GM12891 (cell line): Measurements from ENCODE around the gene ASB16.

Experiments used
- DNase-seq: peaks from one replicate; pipeline ENCODE4 v3.0.0; 2011; ENCODE audit warnings: low spot score; ENCODE audit not compliant: insufficient read length
- FAIRE-seq: peaks from 2 replicates; lab custom pipeline; 2011; peaks lifted over from hg19 to GRCh38; lab: Jason Lieb, UNC
- PAX5 ChIP-seq: IDR thresholded peaks from 2 replicates; pipeline ENCODE4 v1.6.1; 2011; ENCODE audit warnings: low read length, moderate library complexity, mild to moderate bottlenecking; ENCODE audit not compliant: insufficient read depth, severe bottlenecking
- POLR2A ChIP-seq: IDR thresholded peaks from 2 replicates; pipeline ENCODE4 v1.6.1; 2011; ENCODE audit warnings: low read depth, low read length, control low read depth
- POLR2AphosphoS5 ChIP-seq: IDR thresholded peaks from 2 replicates; pipeline ENCODE4 v1.6.1; 2011; ENCODE audit warnings: low read depth, low read length, control low read depth
- POU2F2 ChIP-seq: IDR thresholded peaks from 2 replicates; pipeline ENCODE4 v1.6.1; 2011; ENCODE audit warnings: low read depth, mild to moderate bottlenecking, control low read depth, low read length, moderate library complexity
- SPI1 ChIP-seq: IDR thresholded peaks from 2 replicates; pipeline ENCODE4 v1.6.1; 2011; ENCODE audit warnings: low read depth, low read length, control low read depth
- TAF1 ChIP-seq: IDR thresholded peaks from 2 replicates; pipeline ENCODE4 v1.6.1; 2011; ENCODE audit warnings: low read depth, low read length, control low read depth

Gene ASB16

DNA sequence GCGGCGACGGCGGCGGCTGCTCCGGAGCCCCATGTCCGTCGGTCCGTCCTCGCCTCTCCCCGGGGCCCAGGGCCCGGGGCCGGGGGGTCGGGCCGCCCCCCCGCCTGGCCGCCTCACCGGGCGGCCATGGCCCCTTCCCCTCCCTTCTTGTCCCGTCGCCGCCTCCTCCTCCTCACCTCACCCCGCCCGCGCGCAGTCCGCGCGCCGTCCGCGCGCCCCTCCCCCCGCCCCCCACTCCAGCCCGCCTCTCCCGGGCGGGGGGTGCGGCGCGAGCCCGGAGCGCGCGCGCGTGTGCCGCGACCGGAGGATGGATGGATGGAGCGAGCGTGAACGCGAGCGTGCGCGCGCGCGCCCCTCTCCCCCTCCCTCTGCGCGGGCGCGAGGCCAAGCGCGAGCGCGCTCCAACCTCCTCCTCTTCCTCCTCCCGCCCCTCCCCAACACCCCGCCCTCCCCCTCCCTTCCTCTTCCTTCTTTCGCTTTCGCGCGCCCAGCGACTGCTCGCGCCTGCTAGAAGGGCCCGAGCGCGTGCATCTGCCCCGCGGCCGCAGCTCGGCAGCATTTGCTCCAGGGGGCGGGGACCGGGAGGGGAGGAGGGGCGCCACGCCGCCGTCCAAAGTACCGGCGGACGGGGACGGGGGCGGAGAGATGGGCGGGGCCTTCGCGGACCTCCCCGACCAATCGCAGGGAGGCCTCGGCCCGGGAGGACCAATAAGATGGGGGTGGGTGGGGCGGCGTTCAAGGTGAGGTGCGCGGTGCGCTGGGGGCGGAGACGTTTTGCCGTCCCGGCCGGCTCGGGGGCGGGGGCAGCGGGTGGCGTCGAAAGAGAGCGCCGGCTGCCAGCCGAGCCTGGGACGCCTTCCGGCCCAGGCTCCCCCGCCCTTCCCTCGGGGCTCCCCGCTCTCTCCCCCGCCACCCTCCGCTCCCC lies 29.3 kb downstream of the ASB16 start, which contains the start of gene ATXN7L3:
Gene ATXN7L3, minus strand, starts transcription at position 332 of the 925 bp plus-strand sequence. CDS start 1,814 bp downstream, outside the sequence.
- peak; percentile 99 for DNase-seq
- FAIRE-seq, result peak; percentile 97
- TF ChIP-seq POLR2A (no peak), TAF1 (peak; percentile 2; the same call in 1 of the 2 replicates), POU2F2 (no peak)

DNA sequence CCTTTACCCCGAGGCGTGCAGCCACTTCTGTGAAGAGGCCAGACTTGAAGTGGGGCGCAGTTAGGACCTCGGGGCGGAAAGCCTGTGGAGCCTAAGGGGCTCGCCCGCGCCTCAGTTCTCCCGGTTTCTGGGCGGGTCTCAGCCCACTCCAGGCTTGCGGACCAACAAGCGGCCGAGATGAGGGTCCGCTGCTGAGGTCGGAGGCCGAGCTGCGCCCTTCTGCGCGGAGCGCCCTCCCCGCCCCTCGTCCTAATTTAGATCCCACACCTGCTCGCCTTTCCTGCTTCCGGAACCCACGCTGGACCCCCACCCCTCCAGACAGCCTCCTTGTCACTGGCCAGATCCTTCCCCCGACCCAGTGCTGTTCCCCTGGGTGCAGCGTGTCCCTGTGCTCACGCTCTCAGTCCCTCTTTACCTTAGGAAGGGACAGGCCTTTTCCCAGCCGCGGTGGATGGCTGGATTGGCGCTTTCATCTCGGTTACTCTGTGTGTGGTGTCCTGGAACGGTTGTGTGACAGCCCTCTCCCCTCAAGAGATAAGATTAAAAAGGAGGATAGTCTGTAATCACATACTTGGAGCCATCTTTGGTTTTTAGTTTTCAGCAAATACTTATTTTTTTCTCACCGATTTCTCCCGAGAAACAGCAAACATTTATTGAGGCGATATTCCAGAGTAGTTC lies 30.1 kb downstream of the ASB16 start:
- FAIRE-seq, result no peak
- peak; percentile 71; the same call in 1 of the 2 replicates for TF ChIP-seq POLR2A
- peak; percentile 73 for TF ChIP-seq POLR2AphosphoS5
- no peak; the same call in 1 of the 2 replicates for TF ChIP-seq TAF1
- no peak for DNase-seq

DNA sequence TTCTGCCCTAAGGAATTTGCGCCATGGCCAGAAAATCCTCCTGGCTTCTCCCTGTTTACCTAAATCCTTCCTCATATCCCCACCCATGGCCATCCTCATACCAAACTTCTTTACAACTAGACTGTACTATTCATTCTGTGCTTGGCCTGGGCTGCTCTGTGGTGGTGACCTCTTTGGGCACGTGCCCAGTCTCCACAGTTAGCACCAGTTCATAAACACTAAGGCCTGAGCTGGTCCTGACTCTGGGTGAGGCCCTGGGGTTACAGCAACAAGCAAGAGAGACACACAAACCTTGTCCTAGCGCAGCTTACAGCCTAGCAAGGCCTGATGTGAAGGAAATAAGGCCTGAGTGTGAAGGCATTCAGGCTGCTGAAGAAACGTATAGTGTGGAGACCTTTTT lies 32.3 kb downstream of the ASB16 start:
- peak; percentile 55 for FAIRE-seq
- no peak for TF ChIP-seq PAX5
- no peak for DNase-seq

DNA sequence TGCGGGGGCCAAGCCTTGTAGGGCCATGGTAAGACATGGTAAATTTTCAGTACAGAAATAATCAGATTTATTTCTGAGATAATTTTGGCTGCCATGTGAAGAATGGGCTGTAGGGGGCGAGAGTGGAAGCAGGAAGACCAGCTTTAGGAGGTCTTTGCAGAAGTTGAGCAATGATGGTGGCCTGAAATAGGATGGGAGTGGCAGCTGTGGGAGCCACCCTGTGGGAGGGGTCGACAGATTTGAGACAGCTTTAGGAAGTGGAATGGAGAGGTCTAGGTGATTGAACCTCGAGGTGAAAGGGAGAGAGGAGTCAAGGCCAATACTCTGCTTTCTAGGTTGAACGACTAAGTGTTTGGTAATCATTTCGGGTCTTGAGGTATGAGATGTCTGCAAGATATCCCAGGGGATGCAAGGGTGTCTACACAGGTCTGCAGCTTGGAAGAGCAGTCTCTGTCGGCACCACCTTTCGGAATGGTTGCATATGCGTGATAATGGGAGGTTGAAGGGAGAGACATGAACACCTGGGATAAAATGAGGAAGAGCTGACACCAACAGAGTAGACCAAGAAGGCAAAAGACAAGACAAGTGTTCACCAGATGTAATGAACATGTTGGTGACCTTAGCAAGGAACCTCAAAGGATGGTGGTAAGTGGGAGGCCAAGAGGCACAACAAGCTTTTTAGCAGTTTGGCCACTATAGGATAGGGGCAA lies 33.4 kb downstream of the ASB16 start:
- DNase-seq (no peak), FAIRE-seq (peak; percentile 83)
- TF ChIP-seq POU2F2 (peak; percentile 65; the same call in 1 of the 2 replicates), SPI1 (peak; percentile 31; the same call in 1 of the 2 replicates), POLR2AphosphoS5 (no peak), PAX5 (no peak), TAF1 (no peak), POLR2A (0 out of 2 replicates have a peak, but pooled peaks have one; percentile 8)

DNA sequence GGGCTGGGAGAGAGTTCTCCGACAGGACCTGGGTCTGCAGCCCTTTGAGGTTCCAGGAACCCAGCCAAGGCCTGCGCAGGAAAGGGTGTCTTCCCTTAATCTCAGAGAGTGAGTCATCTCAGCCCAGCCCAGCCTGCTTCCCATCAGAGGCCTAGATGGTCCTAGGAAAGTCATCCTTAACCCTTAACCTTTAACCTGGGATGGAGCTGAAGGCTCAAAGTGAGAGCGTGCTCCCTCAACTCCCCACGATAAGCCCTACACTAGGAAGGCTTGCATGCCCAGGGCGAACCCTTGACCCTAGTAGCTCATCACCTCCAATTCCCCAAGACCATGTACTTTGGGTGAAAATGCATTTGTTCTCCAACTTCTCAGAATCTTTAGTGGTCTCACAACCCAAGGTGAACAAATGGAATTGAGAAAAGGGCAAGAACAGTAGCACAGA lies 34.0 kb downstream of the ASB16 start:
- DNase-seq, result no peak
- FAIRE-seq, result no peak
- TF ChIP-seq POU2F2 (no peak), POLR2A (no peak; the same call in 1 of the 2 replicates), SPI1 (no peak), POLR2AphosphoS5 (no peak), TAF1 (no peak), PAX5 (no peak)

DNA sequence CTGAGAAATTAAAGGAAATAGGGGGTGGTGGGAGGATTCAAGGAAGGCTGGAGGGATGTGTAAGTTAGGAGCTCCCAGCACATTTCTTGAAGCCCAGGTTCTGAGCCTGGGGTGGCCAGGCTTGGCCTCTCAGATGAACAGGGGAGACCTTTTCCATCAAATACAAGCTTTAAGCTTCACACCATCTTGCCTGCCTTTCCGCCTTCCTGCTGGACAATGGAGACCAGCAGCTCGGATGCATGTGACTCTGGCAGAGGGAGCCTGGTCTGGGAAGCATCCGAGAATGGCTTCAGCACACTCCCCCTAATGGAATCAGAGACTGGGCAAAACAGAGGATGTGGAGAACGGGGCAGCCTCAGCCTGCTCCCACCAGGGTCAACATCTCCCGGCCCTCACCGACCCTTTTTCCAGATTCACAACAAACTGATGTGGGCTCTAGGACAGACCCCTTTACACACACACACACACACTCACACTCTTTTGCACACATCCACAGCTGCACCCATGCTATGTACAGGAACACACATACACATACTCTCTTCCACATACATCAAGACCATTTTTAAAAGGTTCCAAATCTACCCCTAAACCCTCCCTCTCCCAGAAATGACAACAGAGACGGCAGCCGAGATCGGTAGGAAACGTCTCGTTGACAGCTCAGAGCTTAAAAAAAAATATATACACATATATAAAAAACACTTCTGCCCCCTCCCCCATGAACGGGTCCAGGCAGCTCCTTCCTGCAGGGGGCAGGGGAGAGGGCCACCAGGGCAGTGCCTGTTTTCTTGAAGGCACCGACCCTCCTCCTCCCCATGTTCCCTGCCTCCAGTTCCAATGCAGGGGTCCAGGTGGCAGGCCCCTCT lies 35.7 kb downstream of the ASB16 start:
- FAIRE-seq, result no peak
- peak; percentile 49 for TF ChIP-seq POLR2A
- no peak for TF ChIP-seq TAF1
- TF ChIP-seq POU2F2, result no peak
- peak; percentile 77 for TF ChIP-seq POLR2AphosphoS5
- TF ChIP-seq PAX5, result no peak
- DNase-seq, result no peak

DNA sequence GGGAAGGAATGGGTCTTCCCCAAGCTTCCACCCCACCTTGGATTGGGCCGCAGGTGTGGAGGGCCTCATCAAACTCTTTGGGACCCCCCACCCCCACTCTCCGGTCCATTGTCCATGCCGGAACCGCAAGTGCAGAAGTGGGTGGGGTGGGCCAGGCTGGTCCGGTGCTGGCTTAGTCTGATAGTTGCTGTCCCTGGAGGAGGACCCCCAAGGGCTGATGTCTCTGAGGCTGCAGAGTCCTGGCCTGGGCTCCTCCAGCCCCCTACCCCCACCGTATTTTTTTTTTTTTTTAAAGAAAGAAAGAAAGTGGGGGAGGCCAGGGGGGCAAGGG lies 36.3 kb downstream of the ASB16 start:
- no peak for FAIRE-seq
- DNase-seq, result no peak
- TF ChIP-seq POLR2AphosphoS5, result no peak

DNA sequence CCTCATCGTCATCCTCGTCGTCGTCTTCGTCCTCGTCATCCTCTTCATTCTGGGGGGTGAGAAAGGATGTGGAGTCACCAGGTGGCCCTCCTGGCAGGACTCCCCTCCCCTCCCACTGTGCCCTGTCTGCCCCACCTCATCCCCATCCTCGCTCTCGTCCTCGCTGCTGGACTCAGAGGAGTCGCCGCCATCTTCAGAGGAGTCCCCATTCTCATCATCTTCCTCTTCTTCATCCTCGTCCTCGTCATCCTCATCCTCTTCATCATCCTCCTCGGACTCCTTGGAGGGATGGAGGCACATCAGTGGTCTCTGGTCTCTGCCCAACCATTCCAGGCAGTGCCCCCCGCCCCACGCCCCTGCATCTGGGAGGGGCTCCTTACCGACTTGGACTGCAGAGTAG lies 36.8 kb downstream of the ASB16 start:
- DNase-seq (no peak), FAIRE-seq (no peak)
- TF ChIP-seq TAF1 (no peak), POLR2AphosphoS5 (no peak), POLR2A (no peak), POU2F2 (no peak), SPI1 (no peak), PAX5 (no peak)

DNA sequence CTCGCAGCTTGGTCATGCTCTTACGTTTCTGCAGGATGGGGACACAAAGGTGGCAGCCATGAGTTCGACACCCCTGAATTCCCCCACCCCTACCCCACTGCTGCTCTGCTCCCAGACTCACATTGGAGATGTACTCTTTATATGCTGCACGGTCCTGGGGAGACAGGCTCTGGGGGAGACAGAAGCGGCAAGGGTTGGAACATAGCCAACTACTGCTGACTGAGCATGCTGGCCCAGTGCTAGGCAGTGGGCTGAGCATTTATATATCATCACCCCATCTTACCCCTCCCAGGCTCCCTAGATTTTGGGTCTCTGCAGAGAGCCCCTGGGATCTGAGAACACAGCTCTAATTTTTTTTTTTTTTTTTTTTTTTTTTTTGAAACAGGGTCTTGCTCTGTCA lies 37.2 kb downstream of the ASB16 start:
- FAIRE-seq (no peak), DNase-seq (no peak)
- peak; percentile 6; the same call in 1 of the 2 replicates for TF ChIP-seq POLR2AphosphoS5
- no peak for TF ChIP-seq POU2F2
